Measurements from ENCODE around the gene P4HA2.

The P4HA2 gene

DNA sequence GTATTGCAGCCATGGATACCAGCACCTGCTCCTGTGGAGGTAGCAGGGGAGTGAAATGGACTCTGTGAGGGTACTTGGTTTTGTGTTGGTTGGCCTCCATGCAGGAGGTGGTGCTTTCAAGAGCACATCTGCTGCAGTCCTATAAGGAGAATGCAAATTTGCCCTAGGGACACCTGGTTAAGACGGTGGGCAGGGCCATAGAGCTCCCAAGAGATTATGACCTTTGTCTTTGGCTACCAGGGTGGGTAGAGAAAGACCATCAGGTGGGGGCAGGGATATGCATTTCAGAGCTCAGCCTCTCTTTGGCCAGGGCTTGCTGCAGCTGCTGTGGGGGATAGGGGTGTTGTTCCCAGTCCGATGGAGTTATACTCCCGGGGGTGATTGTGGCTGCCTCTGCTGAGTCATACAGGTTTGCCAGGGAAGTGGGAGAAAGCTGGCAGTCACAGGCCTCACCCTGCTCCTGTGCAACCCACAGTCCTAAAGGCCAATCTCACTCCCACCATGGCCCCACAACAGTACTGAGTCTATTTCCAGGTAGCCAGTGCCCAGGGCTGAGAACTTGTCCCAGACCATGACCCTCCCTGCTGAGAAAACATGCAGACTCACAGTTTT is 15.8 kb upstream of the P4HA2 start:
- CTCF ChIA-PET, result interaction anchor here (0.6 to 1.1 kb wide), 2 partner anchors 117 to 1112 kb away, joined by 3 to 4 read pairs; no protein-coding TSS in a partner anchor
- no peak overlapping the region for H3K4me3 ChIP-seq (ENCODE audit: control insufficient read depth in 1 of 7, extremely low read depth in 1 of 7, insufficient read depth in 4 of 7, low read depth in 2 of 7, low read length in 6 of 7)
- no peaks in the 10 kb centered on the region for H3K36me3 ChIP-seq (ENCODE audit: control insufficient read depth in 4 of 4, insufficient read depth in 4 of 4, low read length in 3 of 4)
- H3K9me3 ChIP-seq (ENCODE audit: control extremely low read depth in 1 of 5, control insufficient read depth in 4 of 5, insufficient read depth in 2 of 5, low read depth in 1 of 5, low read length in 4 of 5), result peaks cover 6 to 30% (median 8%) of the 10 kb centered on the region in 5 experiments
- POLR2A ChIA-PET, result no interaction called here
- WGBS (ENCODE audit: insufficient coverage), result 100% methylated on average over 1 of the region's 3 CpGs
- DNase-seq, result no peak
- no peak overlapping the region for H3K27ac ChIP-seq (ENCODE audit: insufficient read depth in 1 of 2, low read depth in 1 of 2, low read length in 2 of 2, poor library complexity in 1 of 2, severe bottlenecking in 2 of 2)
- H3K4me1 ChIP-seq (ENCODE audit: control extremely low read depth in 1 of 4, control insufficient read depth in 4 of 4, insufficient read depth in 4 of 4, low read length in 3 of 4), result no peaks in the 10 kb centered on the region
- no peaks in the 10 kb centered on the region for H3K27me3 ChIP-seq (replicated peaks in 2 of 5; ENCODE audit: control insufficient read depth in 4 of 5, insufficient read depth in 5 of 5, low read length in 4 of 5)

DNA sequence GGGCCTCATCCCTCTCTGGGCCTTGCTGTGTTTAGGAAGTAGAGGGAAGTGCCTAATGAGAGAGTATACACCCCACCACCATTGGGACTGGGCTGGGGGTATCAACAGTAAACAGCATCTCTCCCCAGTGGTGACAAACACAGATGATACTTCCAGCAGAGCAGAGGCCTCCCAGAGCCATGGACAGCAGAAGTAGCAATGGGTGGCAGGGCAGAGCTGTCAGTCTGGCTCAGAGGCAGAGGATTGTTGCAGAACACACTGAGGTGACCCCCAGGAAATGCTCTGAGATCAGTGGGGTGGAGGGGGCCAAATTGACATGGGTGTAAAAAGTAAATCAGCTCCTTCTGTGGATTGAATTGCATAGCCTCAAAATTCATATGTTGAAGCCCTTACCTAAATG is 12.1 kb upstream of the P4HA2 start:
- Histone ChIP-seq H3K27me3 (replicated peaks in 2 of 5; ENCODE audit: control insufficient read depth in 4 of 5, insufficient read depth in 5 of 5, low read length in 4 of 5) (no peaks in the 10 kb centered on the region), H3K9me3 (ENCODE audit: control extremely low read depth in 1 of 5, control insufficient read depth in 4 of 5, insufficient read depth in 2 of 5, low read depth in 1 of 5, low read length in 4 of 5) (peaks cover 1 to 15% (median 7%) of the 10 kb centered on the region in 5 experiments), H3K36me3 (ENCODE audit: control insufficient read depth in 4 of 4, insufficient read depth in 4 of 4, low read length in 3 of 4) (no peaks in the 10 kb centered on the region), H3K4me1 (ENCODE audit: control extremely low read depth in 1 of 4, control insufficient read depth in 4 of 4, insufficient read depth in 4 of 4, low read length in 3 of 4) (no peaks in the 10 kb centered on the region), H3K4me3 (ENCODE audit: control insufficient read depth in 1 of 7, extremely low read depth in 1 of 7, insufficient read depth in 4 of 7, low read depth in 2 of 7, low read length in 6 of 7) (no peak overlapping the region), H3K27ac (ENCODE audit: insufficient read depth in 1 of 2, low read depth in 1 of 2, low read length in 2 of 2, poor library complexity in 1 of 2, severe bottlenecking in 2 of 2) (no peak overlapping the region)
- ChIA-PET CTCF (interaction anchor here (0.9 to 4.2 kb wide), 15 partner anchors 11 to 147 kb away, joined by 3 to 56 read pairs (median 3); partner anchors contain the start of gene P4HA2), POLR2A (no interaction called here)
- DNase-seq, result no peak

DNA sequence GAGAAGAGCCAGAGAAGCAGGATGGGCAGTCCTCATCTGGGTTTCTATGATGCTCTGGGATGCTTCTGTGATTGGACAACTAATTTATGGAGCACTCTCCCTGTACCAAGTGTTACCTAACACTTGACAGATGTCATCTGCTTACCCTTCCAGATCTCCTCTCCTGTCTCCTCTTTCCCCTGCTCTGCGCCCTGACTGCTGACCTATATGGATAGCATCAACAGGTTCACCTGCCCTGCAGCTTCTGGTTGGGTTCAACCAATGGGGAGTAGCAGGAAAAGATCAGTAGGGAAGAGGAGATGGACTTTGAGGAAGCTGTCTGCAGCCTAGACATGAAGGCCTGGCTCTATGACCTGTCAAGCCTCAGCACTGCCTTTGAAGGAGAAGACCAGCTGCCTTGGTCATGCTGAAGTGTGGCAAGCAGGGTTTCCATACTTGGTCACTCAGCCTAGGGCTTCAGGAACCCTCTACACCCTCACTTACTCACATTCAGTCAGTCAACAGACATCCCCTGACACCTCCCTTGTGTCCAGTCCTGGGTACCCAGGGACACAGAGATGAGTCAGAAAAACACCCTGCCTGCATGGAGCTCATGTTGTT is 11.3 kb upstream of the P4HA2 start:
- Histone ChIP-seq H3K4me1 (ENCODE audit: control extremely low read depth in 1 of 4, control insufficient read depth in 4 of 4, insufficient read depth in 4 of 4, low read length in 3 of 4) (no peaks in the 10 kb centered on the region), H3K36me3 (ENCODE audit: control insufficient read depth in 4 of 4, insufficient read depth in 4 of 4, low read length in 3 of 4) (no peaks in the 10 kb centered on the region), H3K27me3 (replicated peaks in 2 of 5; ENCODE audit: control insufficient read depth in 4 of 5, insufficient read depth in 5 of 5, low read length in 4 of 5) (no peaks in the 10 kb centered on the region), H3K4me3 (ENCODE audit: control insufficient read depth in 1 of 7, extremely low read depth in 1 of 7, insufficient read depth in 4 of 7, low read depth in 2 of 7, low read length in 6 of 7) (no peak overlapping the region), H3K27ac (ENCODE audit: insufficient read depth in 1 of 2, low read depth in 1 of 2, low read length in 2 of 2, poor library complexity in 1 of 2, severe bottlenecking in 2 of 2) (no peak overlapping the region), H3K9me3 (ENCODE audit: control extremely low read depth in 1 of 5, control insufficient read depth in 4 of 5, insufficient read depth in 2 of 5, low read depth in 1 of 5, low read length in 4 of 5) (peaks cover 1 to 8% (median 5%) of the 10 kb centered on the region in 5 experiments)
- POLR2A ChIA-PET, result interaction anchor here (1.1 kb wide), 1 partner anchor 17 kb away, joined by 3 read pairs; no protein-coding TSS in a partner anchor
- DNase-seq, result no peak
- CTCF ChIA-PET, result interaction anchor here (0.8 to 4.2 kb wide), 31 partner anchors 8 to 264 kb away, joined by 3 to 56 read pairs (median 5); partner anchors contain the start of genes P4HA2 and SLC22A4
- WGBS (ENCODE audit: insufficient coverage), result no CpG with 5 or more reads among the region's 1 CpG

DNA sequence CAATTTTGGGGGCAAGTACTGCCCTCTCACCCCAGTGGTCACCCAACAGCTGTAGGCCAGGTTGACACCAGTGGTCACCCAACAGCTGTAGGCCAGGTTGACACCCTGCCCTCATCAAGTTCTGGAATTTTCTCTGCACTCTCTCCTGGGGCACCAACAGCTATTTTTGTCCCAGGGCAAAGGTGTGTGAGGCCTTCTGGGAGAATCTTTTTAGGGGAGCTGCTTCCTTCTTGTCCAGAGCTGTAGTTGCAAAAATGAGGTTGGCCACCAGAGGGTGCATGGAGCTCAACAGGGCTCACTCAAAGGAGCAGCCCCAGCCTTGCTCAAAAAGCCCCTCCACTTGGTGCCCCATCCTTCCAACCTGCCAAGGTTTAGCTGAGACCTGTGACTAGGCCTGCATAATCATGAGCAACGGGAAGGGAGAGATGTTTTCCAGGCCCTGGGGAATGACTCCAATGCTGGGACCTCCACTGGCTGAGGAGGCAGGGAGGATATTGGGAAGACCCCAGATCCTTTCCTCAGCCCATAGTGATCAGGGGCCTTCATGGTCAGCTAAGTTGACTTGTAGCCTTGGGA is 10.6 kb upstream of the P4HA2 start:
- Histone ChIP-seq H3K4me3 (ENCODE audit: control insufficient read depth in 1 of 7, extremely low read depth in 1 of 7, insufficient read depth in 4 of 7, low read depth in 2 of 7, low read length in 6 of 7) (no peak overlapping the region), H3K27me3 (replicated peaks in 2 of 5; ENCODE audit: control insufficient read depth in 4 of 5, insufficient read depth in 5 of 5, low read length in 4 of 5) (no peaks in the 10 kb centered on the region), H3K9me3 (ENCODE audit: control extremely low read depth in 1 of 5, control insufficient read depth in 4 of 5, insufficient read depth in 2 of 5, low read depth in 1 of 5, low read length in 4 of 5) (peaks cover 0 to under 1% (median under 1%) of the 10 kb centered on the region in 5 experiments), H3K27ac (ENCODE audit: insufficient read depth in 1 of 2, low read depth in 1 of 2, low read length in 2 of 2, poor library complexity in 1 of 2, severe bottlenecking in 2 of 2) (no peak overlapping the region), H3K4me1 (ENCODE audit: control extremely low read depth in 1 of 4, control insufficient read depth in 4 of 4, insufficient read depth in 4 of 4, low read length in 3 of 4) (no peaks in the 10 kb centered on the region), H3K36me3 (ENCODE audit: control insufficient read depth in 4 of 4, insufficient read depth in 4 of 4, low read length in 3 of 4) (no peaks in the 10 kb centered on the region)
- 33% methylated on average over 1 of the region's 1 CpG for WGBS (ENCODE audit: insufficient coverage)
- POLR2A ChIA-PET, result interaction anchor here (0.9 to 1.1 kb wide), 3 partner anchors 13 to 56 kb away, joined by 3 to 4 read pairs (median 3); partner anchors contain the start of gene SLC22A4
- peak; percentile 71 to 89 (median 81) for DNase-seq
- CTCF ChIA-PET, result interaction anchor here (0.7 to 4.2 kb wide), 37 partner anchors 8 to 265 kb away, joined by 3 to 56 read pairs (median 5); partner anchors contain the start of genes P4HA2, PDLIM4, SLC22A4 and SLC22A5

DNA sequence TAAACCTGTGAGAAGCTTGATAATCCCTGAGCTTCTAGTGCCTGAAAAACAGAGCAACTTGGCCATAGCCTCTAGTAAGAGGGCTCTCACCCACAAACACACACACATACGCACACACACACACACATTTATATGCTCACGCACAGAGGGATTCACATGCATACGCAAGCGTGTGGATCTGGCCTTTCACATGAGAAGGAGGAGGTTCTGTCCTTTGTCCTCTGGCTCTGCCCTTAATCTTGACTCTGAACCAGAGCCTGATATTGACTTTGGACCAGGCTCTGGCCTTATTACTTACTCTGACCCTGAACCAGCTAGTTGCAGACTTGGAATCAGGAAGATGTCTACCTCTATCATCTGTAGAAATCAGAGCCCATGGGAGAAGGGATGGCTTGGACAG is 10.0 kb upstream of the P4HA2 start:
- 96% methylated on average over 4 of the region's 4 CpGs for WGBS (ENCODE audit: insufficient coverage)
- Histone ChIP-seq H3K27me3 (replicated peaks in 2 of 5; ENCODE audit: control insufficient read depth in 4 of 5, insufficient read depth in 5 of 5, low read length in 4 of 5) (no peaks in the 10 kb centered on the region), H3K36me3 (ENCODE audit: control insufficient read depth in 4 of 4, insufficient read depth in 4 of 4, low read length in 3 of 4) (no peaks in the 10 kb centered on the region), H3K4me1 (ENCODE audit: control extremely low read depth in 1 of 4, control insufficient read depth in 4 of 4, insufficient read depth in 4 of 4, low read length in 3 of 4) (no peaks in the 10 kb centered on the region), H3K27ac (ENCODE audit: insufficient read depth in 1 of 2, low read depth in 1 of 2, low read length in 2 of 2, poor library complexity in 1 of 2, severe bottlenecking in 2 of 2) (no peak overlapping the region), H3K9me3 (ENCODE audit: control extremely low read depth in 1 of 5, control insufficient read depth in 4 of 5, insufficient read depth in 2 of 5, low read depth in 1 of 5, low read length in 4 of 5) (no peaks in the 10 kb centered on the region), H3K4me3 (ENCODE audit: control insufficient read depth in 1 of 7, extremely low read depth in 1 of 7, insufficient read depth in 4 of 7, low read depth in 2 of 7, low read length in 6 of 7) (no peak overlapping the region)
- no peak for DNase-seq
- POLR2A ChIA-PET, result interaction anchor here (0.6 to 0.9 kb wide), 3 partner anchors 13 to 1019 kb away, joined by 3 to 4 read pairs (median 3); partner anchors contain the start of gene SLC22A4
- CTCF ChIA-PET, result interaction anchor here (0.7 to 4.2 kb wide), 35 partner anchors 8 to 288 kb away, joined by 3 to 56 read pairs (median 5); partner anchors contain the start of genes P4HA2, PDLIM4, SLC22A4 and SLC22A5

DNA sequence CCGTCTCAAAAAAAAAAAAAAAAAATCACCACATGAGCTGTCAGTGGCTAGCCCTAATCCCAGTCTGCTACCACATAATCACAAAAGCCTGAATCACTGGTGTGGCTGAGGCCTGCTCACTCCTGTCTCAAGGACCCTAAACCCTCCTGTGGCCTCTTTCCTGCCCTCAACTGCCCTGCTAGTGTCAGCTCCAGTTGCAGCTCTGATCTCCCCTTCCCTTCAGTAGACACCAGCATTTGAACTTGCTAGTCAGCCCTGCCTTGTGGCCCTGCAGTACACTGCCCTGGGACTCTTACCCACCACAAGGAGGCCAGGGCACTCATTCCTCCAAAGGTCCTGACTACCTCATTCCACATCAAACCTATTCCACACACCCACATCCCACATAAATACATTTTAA is 9.5 kb upstream of the P4HA2 start:
- H3K9me3 ChIP-seq (ENCODE audit: control extremely low read depth in 1 of 5, control insufficient read depth in 4 of 5, insufficient read depth in 2 of 5, low read depth in 1 of 5, low read length in 4 of 5), result no peaks in the 10 kb centered on the region
- no peaks in the 10 kb centered on the region for H3K36me3 ChIP-seq (ENCODE audit: control insufficient read depth in 4 of 4, insufficient read depth in 4 of 4, low read length in 3 of 4)
- ChIA-PET CTCF (interaction anchor here (0.7 to 4.2 kb wide), 21 partner anchors 8 to 289 kb away, joined by 3 to 56 read pairs (median 7); partner anchors contain the start of gene SLC22A4), POLR2A (interaction anchor here (0.6 kb wide), 1 partner anchor 1019 kb away, joined by 3 read pairs; no protein-coding TSS in a partner anchor)
- 100% methylated on average over 1 of the region's 1 CpG for WGBS (ENCODE audit: insufficient coverage)
- DNase-seq, result peak in 1 of 3 donors; percentile 19
- H3K4me1 ChIP-seq (ENCODE audit: control extremely low read depth in 1 of 4, control insufficient read depth in 4 of 4, insufficient read depth in 4 of 4, low read length in 3 of 4), result no peaks in the 10 kb centered on the region
- H3K27me3 ChIP-seq (replicated peaks in 2 of 5; ENCODE audit: control insufficient read depth in 4 of 5, insufficient read depth in 5 of 5, low read length in 4 of 5), result no peaks in the 10 kb centered on the region
- no peak overlapping the region for H3K27ac ChIP-seq (ENCODE audit: insufficient read depth in 1 of 2, low read depth in 1 of 2, low read length in 2 of 2, poor library complexity in 1 of 2, severe bottlenecking in 2 of 2)
- H3K4me3 ChIP-seq (ENCODE audit: control insufficient read depth in 1 of 7, extremely low read depth in 1 of 7, insufficient read depth in 4 of 7, low read depth in 2 of 7, low read length in 6 of 7), result no peak overlapping the region

Data from common myeloid progenitor, CD34-positive (primary cell).